Sigmoid colon (tissue), 7 donors: Measurements from ENCODE around the gene UNC5A. TPM values are rescaled to one million over a fixed set of nuclear protein-coding genes. Genes with fewer than 3 reads are reported as not detected.
A peak's percentile ranks its signal among the peaks of the same experiment; 100 is the strongest.

Experiments
- DNase-seq: peaks from one replicate; pipeline ENCODE4 v3.0.0-alpha.2; 2019
- H3K27ac ChIP-seq, 4 donors: fragments of 200-600 bp; sonication (generic); one replicate each; pipeline ENCODE4 v1.5.1; 2016 to 2019; ENCODE audit warnings: mild to moderate bottlenecking in 1 of 4
- H3K27me3 ChIP-seq, 3 donors: fragments of 200-600 bp; sonication (generic); one replicate each; pipeline ENCODE4 v1.5.1; 2019; ENCODE audit warnings: mild to moderate bottlenecking in 1 of 3
- H3K36me3 ChIP-seq, 4 donors: fragments of 200-600 bp; sonication (generic); one replicate each; pipeline ENCODE4 v1.5.1; 2016 to 2019
- H3K4me1 ChIP-seq, 4 donors: fragments of 200-600 bp; sonication (generic); one replicate each; pipeline ENCODE4 v1.5.1; 2017 to 2019
- H3K4me3 ChIP-seq, 4 donors: fragments of 200-600 bp; sonication (generic); one replicate each; pipeline ENCODE4 v1.5.1; 2017 to 2019; ENCODE audit warnings: mild to moderate bottlenecking in 2 of 4, moderate library complexity in 1 of 4
- H3K9me3 ChIP-seq, 4 donors: fragments of 200-600 bp in 3 of 4; sonication (generic) in 3 of 4; one replicate each; pipeline versions ENCODE4 v1.5.1 to v1.6.1; 2013 to 2019
- CTCF ChIP-seq, 4 experiments: fragments of 450-650 bp in 3 of 4; fragments of 200-600 bp in 1 of 4; IDR thresholded peaks; one replicate each; pipeline ENCODE4 v1.5.1; 2016 to 2019; ENCODE audit warnings: antibody characterized with exemption in 4 of 4, mild to moderate bottlenecking in 3 of 4, moderate library complexity in 2 of 4
- EP300 ChIP-seq, 4 donors: sonication (generic); formaldehyde crosslinking; IDR thresholded peaks; one replicate each; pipeline ENCODE4 v1.6.1; 2017; ENCODE audit warnings: antibody characterized with exemption in 4 of 4
- POLR2A ChIP-seq, 2 donors: fragments of 450-650 bp; IDR thresholded peaks; one replicate each; pipeline ENCODE4 v1.6.1; 2016; ENCODE audit warnings: antibody characterized with exemption in 2 of 2, mild to moderate bottlenecking in 2 of 2, moderate library complexity in 2 of 2
- POLR2AphosphoS5 ChIP-seq, 4 donors: sonication (generic); formaldehyde crosslinking; IDR thresholded peaks; one replicate each; pipeline ENCODE4 v1.6.1; 2017; ENCODE audit warnings: antibody characterized with exemption in 4 of 4
- WGBS, 2 donors: extraction: QIAGEN DNeasy Blood & Tissue Kit; methylation state at CpG; one replicate each; pipeline ENCODE4 v1.1.7; 2013; 5-methylcytosine and 5-hydroxymethylcytosine counted together
- intact Hi-C: fragments of 100-400 bp; cut with DNase I; formaldehyde crosslinking; loops from one replicate; pipeline ENCODE4 v1.15.1; 2023
- polyA plus RNA-seq, 3 donors: library from polyadenylated mRNA; stranded (reverse); fragments of 200-250 nt; gene quantifications; one replicate each; pipeline ENCODE4 v1.2.3, GENCODE V29; 2013
- total RNA-seq, 4 donors: library from RNA; depleted of rRNA; stranded (reverse); fragments of >200 nt; gene quantifications; one replicate each; pipeline ENCODE4 v1.1.0, GENCODE V29; 2016
- donor health status: healthy with polysubstance abuse.
- donor health status: Bipolar disorder and iron deficiency.
- donor health status: healthy.

The UNC5A gene
- total and polyA plus RNA-seq, 7 donors: 0.34 to 0.60 TPM; not detected in 5

GRCh38 chr5:176889321-176890280 is 79.2 kb downstream of the UNC5A start:
- H3K27me3 ChIP-seq: no peaks in the 10 kb centered on the region
- intact Hi-C loops: no loop called here
- DNase-seq: peak; percentile 61
- no peak overlapping the region for H3K4me3 ChIP-seq
- H3K27ac ChIP-seq: no peak overlapping the region
- no peaks in the 10 kb centered on the region for H3K36me3 ChIP-seq
- 90 to 91% methylated on average over 24 of the region's 24 CpGs for WGBS, 2 donors
- no peaks in the 10 kb centered on the region for H3K4me1 ChIP-seq
- H3K9me3 ChIP-seq: no peaks in the 10 kb centered on the region
- TF ChIP-seq EP300 (IDR thresholded peaks at IDR 0.05) (no peak), POLR2AphosphoS5 (IDR thresholded peaks at IDR 0.05) (no peak), POLR2A (IDR thresholded peaks at IDR 0.05) (no peak), CTCF (IDR thresholded peaks at IDR 0.05) (no peak)

GRCh38 chr5:176890455-176891330 is 80.3 kb downstream of the UNC5A start:
- peak; percentile 56 for DNase-seq
- Histone ChIP-seq H3K4me3 (no peak overlapping the region), H3K27me3 (no peaks in the 10 kb centered on the region), H3K4me1 (no peaks in the 10 kb centered on the region), H3K36me3 (no peaks in the 10 kb centered on the region), H3K27ac (no peak overlapping the region), H3K9me3 (no peaks in the 10 kb centered on the region)
- intact Hi-C loops: no loop called here
- TF ChIP-seq EP300 (IDR thresholded peaks at IDR 0.05) (no peak), CTCF (IDR thresholded peaks at IDR 0.05) (no peak), POLR2AphosphoS5 (IDR thresholded peaks at IDR 0.05) (no peak), POLR2A (IDR thresholded peaks at IDR 0.05) (no peak)
- WGBS, 2 donors: 72 to 79% methylated on average over 9 of the region's 9 CpGs

GRCh38 chr5:176891331-176891958 is 81.1 kb downstream of the UNC5A start:
- intact Hi-C loops: no loop called here
- H3K27ac ChIP-seq: no peak overlapping the region
- H3K27me3 ChIP-seq: no peaks in the 10 kb centered on the region
- DNase-seq: peak; percentile 55
- 74 to 80% methylated on average over 9 of the region's 9 CpGs for WGBS, 2 donors
- no peaks in the 10 kb centered on the region for H3K4me1 ChIP-seq
- no peaks in the 10 kb centered on the region for H3K9me3 ChIP-seq
- TF ChIP-seq POLR2A (IDR thresholded peaks at IDR 0.05) (no peak), EP300 (IDR thresholded peaks at IDR 0.05) (no peak), POLR2AphosphoS5 (IDR thresholded peaks at IDR 0.05) (no peak), CTCF (IDR thresholded peaks at IDR 0.05) (no peak)
- no peaks in the 10 kb centered on the region for H3K36me3 ChIP-seq
- H3K4me3 ChIP-seq: no peak overlapping the region

GRCh38 chr5:176892663-176893062 is 82.3 kb downstream of the UNC5A start:
- no peak overlapping the region for H3K27ac ChIP-seq
- intact Hi-C loops: no loop called here
- H3K9me3 ChIP-seq: no peaks in the 10 kb centered on the region
- H3K4me1 ChIP-seq: no peaks in the 10 kb centered on the region
- WGBS, 2 donors: 67% methylated on average over 3 of the region's 3 CpGs
- no peaks in the 10 kb centered on the region for H3K36me3 ChIP-seq
- no peak for TF ChIP-seq EP300 (IDR thresholded peaks at IDR 0.05)
- no peak for TF ChIP-seq POLR2AphosphoS5 (IDR thresholded peaks at IDR 0.05)
- no peak for TF ChIP-seq POLR2A (IDR thresholded peaks at IDR 0.05)
- TF ChIP-seq CTCF (IDR thresholded peaks at IDR 0.05): no peak
- no peak overlapping the region for H3K4me3 ChIP-seq
- DNase-seq: no peak
- H3K27me3 ChIP-seq: no peaks in the 10 kb centered on the region
